ENCODE results near the gene PPP2R3A. TPM values are rescaled to one million over a fixed set of nuclear protein-coding genes. Genes with fewer than 3 reads are reported as not detected.

PPP2R3A gene, protein sequence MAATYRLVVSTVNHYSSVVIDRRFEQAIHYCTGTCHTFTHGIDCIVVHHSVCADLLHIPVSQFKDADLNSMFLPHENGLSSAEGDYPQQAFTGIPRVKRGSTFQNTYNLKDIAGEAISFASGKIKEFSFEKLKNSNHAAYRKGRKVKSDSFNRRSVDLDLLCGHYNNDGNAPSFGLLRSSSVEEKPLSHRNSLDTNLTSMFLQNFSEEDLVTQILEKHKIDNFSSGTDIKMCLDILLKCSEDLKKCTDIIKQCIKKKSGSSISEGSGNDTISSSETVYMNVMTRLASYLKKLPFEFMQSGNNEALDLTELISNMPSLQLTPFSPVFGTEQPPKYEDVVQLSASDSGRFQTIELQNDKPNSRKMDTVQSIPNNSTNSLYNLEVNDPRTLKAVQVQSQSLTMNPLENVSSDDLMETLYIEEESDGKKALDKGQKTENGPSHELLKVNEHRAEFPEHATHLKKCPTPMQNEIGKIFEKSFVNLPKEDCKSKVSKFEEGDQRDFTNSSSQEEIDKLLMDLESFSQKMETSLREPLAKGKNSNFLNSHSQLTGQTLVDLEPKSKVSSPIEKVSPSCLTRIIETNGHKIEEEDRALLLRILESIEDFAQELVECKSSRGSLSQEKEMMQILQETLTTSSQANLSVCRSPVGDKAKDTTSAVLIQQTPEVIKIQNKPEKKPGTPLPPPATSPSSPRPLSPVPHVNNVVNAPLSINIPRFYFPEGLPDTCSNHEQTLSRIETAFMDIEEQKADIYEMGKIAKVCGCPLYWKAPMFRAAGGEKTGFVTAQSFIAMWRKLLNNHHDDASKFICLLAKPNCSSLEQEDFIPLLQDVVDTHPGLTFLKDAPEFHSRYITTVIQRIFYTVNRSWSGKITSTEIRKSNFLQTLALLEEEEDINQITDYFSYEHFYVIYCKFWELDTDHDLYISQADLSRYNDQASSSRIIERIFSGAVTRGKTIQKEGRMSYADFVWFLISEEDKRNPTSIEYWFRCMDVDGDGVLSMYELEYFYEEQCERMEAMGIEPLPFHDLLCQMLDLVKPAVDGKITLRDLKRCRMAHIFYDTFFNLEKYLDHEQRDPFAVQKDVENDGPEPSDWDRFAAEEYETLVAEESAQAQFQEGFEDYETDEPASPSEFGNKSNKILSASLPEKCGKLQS (N-terminal part only)
- 10 to 100 TPM; 35.4 to 41.7 TPM for total RNA-seq
- 12.2 TPM for polyA plus RNA-seq (ENCODE audit: insufficient read depth, low read depth, low replicate concordance)
- long read RNA-seq, donor 1, partial matches to known transcripts: 0 of 1 reads
- long read RNA-seq, donor 1, other reads (novel, unspliced or antisense): 0 of 1 reads
- long read RNA-seq, donor 2, full-length matches to known transcripts: 1 of 7 reads
- long read RNA-seq, donor 2, partial matches to known transcripts: 6 of 7 reads
- long read RNA-seq, donor 2, other reads (novel, unspliced or antisense): 0 of 7 reads

DNA sequence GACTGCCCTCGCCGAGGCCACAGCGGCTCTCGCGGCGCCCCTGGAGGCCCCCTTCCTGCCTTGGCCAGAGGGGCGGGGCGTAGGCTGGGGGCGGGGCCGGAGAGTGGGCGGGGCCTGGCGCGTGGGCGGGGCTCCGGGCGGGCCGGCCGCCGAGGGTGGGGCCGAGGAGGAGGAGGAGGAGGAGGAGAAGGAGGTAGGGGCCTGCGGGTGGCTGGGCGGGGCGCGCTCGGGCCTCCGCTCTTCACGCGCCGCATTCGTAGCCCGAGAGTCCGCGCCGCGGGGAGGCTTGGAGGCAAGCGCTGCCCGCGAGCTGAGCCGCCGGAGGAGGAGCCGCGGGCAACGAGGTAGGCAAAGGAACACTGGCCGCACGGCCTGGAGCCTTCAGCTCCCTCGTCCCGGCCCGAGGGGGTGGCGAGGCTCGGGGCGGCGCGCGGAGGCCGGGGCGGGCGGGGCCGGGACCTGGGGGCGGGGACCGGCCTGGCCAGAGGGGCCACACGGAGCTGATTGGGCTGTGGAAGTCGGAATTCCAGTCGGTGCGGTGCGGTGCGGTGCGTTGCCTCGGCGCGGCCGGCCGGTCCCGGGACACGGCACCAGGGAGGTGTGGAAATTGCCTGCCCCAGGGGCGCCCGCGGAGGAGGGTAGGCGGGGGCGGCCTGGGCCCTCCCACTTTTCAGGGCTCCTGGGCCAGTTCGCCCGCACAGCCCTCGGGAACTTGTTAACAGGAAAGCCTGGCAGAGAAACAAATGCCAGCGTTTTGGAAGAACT lies at the start of gene PPP2R3A:
TSS of gene PPP2R3A (plus strand) at position 223 of the 765 bp plus-strand sequence. CDS start 35,771 bp downstream, outside the sequence.
- WGBS, 2 donors: 0 to 1% methylated on average over 20 to 64 of the region's 83 CpGs
- H3K36me3 ChIP-seq (ENCODE audit: low read depth, missing control alignments): no peaks in the 10 kb centered on the region
- H3K9me3 ChIP-seq: no peaks in the 10 kb centered on the region
- H3K4me3 ChIP-seq: peak within 1 kb of the TSS; percentile 84 to 86
- peaks cover 36% of the 10 kb centered on the region for H3K4me1 ChIP-seq
- H3K27ac ChIP-seq: peak within 1 kb of the TSS; percentile 95 to 97
- TF ChIP-seq POLR2A (IDR thresholded peaks at IDR 0.05): peak; percentile 29
- TF ChIP-seq, protein P1, sequence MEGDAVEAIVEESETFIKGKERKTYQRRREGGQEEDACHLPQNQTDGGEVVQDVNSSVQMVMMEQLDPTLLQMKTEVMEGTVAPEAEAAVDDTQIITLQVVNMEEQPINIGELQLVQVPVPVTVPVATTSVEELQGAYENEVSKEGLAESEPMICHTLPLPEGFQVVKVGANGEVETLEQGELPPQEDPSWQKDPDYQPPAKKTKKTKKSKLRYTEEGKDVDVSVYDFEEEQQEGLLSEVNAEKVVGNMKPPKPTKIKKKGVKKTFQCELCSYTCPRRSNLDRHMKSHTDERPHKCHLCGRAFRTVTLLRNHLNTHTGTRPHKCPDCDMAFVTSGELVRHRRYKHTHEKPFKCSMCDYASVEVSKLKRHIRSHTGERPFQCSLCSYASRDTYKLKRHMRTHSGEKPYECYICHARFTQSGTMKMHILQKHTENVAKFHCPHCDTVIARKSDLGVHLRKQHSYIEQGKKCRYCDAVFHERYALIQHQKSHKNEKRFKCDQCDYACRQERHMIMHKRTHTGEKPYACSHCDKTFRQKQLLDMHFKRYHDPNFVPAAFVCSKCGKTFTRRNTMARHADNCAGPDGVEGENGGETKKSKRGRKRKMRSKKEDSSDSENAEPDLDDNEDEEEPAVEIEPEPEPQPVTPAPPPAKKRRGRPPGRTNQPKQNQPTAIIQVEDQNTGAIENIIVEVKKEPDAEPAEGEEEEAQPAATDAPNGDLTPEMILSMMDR (IDR thresholded peaks at IDR 0.05): no peak
- DNase-seq: peak; percentile 88
- H3K27me3 ChIP-seq: no peaks in the 10 kb centered on the region
- intact Hi-C loops (cut with DNase I; ENCODE audit: low total_unique reads): no loop called here

DNA sequence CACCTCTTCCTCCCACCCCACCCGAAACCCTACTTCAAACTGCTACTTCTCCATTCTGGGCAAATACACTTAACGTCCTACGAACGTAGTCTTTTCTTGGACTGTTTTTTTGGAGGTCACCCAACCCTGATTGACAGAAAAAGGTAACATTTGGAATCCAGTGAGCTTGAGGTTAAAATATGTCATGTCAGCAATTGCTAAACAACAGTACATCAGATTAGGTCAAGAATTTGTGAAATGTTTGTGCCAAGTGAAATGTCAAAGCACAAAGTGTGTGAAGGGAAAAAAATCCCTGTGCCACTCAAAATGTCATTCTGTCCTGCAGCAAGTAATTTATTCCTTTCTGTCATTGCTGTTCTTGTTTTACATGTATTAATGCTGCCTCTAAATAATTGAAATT lies 49.2 kb upstream of the PPP2R3A start:
- Histone ChIP-seq H3K27ac (no peak overlapping the region), H3K27me3 (no peaks in the 10 kb centered on the region), H3K4me3 (no peak overlapping the region), H3K36me3 (ENCODE audit: low read depth, missing control alignments) (no peaks in the 10 kb centered on the region), H3K4me1 (no peaks in the 10 kb centered on the region), H3K9me3 (no peaks in the 10 kb centered on the region)
- WGBS, 2 donors: 71 to 77% methylated on average over 4 of the region's 4 CpGs
- no peak for DNase-seq
- intact Hi-C loops (cut with DNase I; ENCODE audit: low total_unique reads): no loop called here
- TF ChIP-seq POLR2A (IDR thresholded peaks at IDR 0.05): no peak
- TF ChIP-seq, protein P1 (IDR thresholded peaks at IDR 0.05): no peak

DNA sequence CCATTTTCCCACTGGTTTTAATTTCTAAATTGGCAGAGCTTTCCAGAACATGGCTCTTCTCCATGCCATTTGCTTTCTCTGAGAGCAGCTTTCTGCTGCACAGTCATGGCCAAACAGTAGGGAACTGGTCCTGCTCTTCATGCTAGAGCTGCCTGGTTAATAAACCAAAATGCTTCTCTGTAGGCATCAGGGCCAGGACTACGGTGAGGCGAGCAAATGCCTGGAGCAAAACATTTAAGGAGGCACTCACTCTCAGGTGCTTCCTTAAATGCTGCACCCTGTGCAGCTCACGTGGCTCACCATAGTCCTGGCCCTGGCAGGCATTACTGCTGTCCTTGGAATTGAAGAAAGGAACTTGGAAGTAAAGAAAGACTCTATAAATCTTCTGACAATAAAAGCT lies 48.5 kb upstream of the PPP2R3A start:
- intact Hi-C loops (cut with DNase I; ENCODE audit: low total_unique reads): no loop called here
- 42 to 53% methylated on average over 3 of the region's 3 CpGs for WGBS, 2 donors

More for the DNA sequence above, 48.5 kb upstream of the PPP2R3A start:
- Histone ChIP-seq H3K27ac (no peak overlapping the region), H3K4me1 (no peaks in the 10 kb centered on the region), H3K4me3 (no peak overlapping the region), H3K36me3 (ENCODE audit: low read depth, missing control alignments) (no peaks in the 10 kb centered on the region), H3K27me3 (no peaks in the 10 kb centered on the region), H3K9me3 (no peaks in the 10 kb centered on the region)
- DNase-seq: peak; percentile 19
- TF ChIP-seq POLR2A (IDR thresholded peaks at IDR 0.05): no peak
- TF ChIP-seq, protein P1 (IDR thresholded peaks at IDR 0.05): no peak
